22Rv1 (cell line): ENCODE results near the gene CHPF.
A peak's percentile ranks its signal among the peaks of the same experiment; 100 is the strongest.

Experiments
- ZFX ChIP-seq: fragments of 450-650 bp; IDR thresholded peaks from 2 replicates; pipeline ENCODE4 v1.6.1; 2017; ENCODE audit warnings: antibody characterized with exemption, borderline replicate concordance
- TF ChIP-seq, protein P1 (sequence below): fragments of 450-650 bp; IDR thresholded peaks from 2 replicates; pipeline ENCODE4 v1.5.1; 2017; ENCODE audit warnings: mild to moderate bottlenecking

- TF ChIP-seq, protein P1, sequence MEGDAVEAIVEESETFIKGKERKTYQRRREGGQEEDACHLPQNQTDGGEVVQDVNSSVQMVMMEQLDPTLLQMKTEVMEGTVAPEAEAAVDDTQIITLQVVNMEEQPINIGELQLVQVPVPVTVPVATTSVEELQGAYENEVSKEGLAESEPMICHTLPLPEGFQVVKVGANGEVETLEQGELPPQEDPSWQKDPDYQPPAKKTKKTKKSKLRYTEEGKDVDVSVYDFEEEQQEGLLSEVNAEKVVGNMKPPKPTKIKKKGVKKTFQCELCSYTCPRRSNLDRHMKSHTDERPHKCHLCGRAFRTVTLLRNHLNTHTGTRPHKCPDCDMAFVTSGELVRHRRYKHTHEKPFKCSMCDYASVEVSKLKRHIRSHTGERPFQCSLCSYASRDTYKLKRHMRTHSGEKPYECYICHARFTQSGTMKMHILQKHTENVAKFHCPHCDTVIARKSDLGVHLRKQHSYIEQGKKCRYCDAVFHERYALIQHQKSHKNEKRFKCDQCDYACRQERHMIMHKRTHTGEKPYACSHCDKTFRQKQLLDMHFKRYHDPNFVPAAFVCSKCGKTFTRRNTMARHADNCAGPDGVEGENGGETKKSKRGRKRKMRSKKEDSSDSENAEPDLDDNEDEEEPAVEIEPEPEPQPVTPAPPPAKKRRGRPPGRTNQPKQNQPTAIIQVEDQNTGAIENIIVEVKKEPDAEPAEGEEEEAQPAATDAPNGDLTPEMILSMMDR, result peak; percentile 91
- TF ChIP-seq ZFX, result no peak
These were observed 13.3 kb downstream of the CHPF start for GRCh38 chr2:219530048-219530963.
